CD4-positive, alpha-beta T cell treated with Interferon alpha-2 for 1 hour (primary cell): ENCODE measurements around the gene UBASH3B.
"Not testable (repeated sequence)": the region's sequence is repeated elsewhere in the genome, so short reads cannot be mapped to it uniquely, and the experiment has no call there.

ENCODE experiments used
- DNase-seq, 2 donors: peaks; one replicate each; pipeline ENCODE4 v3.0.0-alpha.2; 2020 to 2022

Gene UBASH3B

DNA sequence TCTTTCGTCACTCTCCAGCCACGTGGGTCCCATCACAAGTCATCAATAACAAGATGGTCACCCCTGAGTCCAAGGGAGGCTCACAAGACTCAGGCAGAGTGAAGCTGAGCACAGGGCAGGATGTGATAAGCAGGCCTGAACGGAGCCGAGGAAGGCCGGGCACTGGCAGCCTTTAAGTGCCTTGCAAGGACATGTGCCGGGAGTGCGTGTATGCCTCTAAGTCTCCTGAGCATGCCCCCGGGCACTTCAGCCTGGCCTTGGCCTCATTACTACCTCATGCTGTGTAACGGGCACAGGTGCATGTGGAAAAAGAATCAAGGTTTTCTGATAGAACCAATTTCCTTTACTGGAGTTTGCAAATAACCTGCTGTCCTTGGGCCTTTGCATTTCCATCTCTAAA lies 55.8 kb downstream of the UBASH3B start:
- DNase-seq, result no peak

GRCh38 chr11:122711831-122712381 lies 56.4 kb downstream of the UBASH3B start:
- DNase-seq, result no peak

- peak in 1 of 2 donors; percentile 47 for DNase-seq
These were observed 58.5 kb downstream of the UBASH3B start for GRCh38 chr11:122714004-122714403.

DNA sequence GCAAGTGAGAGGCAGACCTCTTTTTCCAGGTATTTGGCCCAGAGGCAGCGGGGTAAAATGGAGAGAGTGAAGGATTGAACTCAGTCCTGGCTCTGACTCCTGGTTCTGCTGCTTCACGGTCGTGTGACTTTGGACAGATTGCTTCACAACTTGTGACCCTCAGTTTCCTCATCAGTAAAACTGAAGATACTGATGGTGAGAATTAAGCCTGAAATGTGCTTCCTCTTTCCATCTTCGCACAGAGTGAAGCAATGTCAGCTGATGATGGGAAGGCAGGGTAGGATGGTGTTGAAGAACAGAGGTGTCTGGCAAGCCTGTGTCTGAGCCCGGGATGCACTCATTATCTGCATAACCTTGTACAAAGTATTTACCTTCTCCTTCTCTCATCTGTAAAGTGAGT lies 59.0 kb downstream of the UBASH3B start:
- peak in 1 of 2 donors; percentile 36 for DNase-seq

GRCh38 chr11:122715548-122716440 lies 60.3 kb downstream of the UBASH3B start:
- DNase-seq, result no peak

DNA sequence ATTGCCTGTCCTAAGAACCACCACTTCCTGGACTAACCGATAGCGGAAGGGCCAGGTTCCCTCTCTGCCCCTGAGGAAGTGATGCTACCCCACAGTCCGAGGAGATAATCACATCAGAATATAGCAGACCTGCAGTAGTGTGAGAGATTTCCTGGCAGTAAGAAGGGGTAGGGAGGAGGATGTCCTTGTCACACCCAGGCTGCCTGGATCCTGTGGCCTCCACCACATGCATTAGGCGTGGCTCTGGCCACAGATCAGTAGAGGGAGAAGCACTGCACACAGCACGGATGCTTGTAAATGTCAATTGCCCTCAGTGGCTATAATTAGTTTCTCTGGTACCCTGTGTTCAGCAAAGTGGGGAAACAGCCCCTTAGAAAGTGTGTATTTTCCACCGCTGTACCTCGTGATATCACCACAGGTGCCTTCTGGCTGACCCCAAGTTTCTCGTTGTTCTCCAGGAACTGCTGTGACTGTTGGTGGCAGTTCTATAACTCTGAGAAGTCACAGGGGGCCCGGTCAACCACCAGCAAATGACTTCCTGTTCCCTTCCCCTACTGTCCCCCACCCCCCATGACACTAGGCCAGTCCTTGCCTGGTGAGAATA lies 61.8 kb downstream of the UBASH3B start:
- DNase-seq, result peak; percentile 48 to 75

- no peak for DNase-seq
These were observed 64.8 kb downstream of the UBASH3B start for GRCh38 chr11:122720107-122720881.

- no peak for DNase-seq
These were observed 65.9 kb downstream of the UBASH3B start for GRCh38 chr11:122721201-122721963.

- DNase-seq, result peak in 1 of 2 donors; percentile 25
These were observed 66.4 kb downstream of the UBASH3B start for GRCh38 chr11:122721964-122722266.

DNA sequence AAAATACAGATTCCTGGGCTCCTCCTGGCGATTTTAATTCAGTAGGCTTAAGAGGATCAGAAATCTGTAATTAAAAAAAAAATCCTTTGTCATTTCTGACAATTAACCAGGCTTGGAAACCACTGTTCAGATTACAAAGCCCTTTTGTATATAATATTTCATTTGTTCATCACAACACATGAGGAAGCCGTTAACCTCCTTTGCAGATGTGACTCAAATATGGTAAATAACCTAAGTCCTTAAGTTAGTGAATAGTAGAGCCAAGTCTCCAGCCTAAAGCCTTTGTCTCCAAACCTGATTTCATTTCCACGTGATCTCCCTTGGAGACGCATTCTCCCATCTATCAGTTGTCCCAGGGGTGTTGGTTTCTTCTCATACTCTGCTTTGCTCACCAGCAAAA lies 67.6 kb downstream of the UBASH3B start:
- DNase-seq, result no peak

DNA sequence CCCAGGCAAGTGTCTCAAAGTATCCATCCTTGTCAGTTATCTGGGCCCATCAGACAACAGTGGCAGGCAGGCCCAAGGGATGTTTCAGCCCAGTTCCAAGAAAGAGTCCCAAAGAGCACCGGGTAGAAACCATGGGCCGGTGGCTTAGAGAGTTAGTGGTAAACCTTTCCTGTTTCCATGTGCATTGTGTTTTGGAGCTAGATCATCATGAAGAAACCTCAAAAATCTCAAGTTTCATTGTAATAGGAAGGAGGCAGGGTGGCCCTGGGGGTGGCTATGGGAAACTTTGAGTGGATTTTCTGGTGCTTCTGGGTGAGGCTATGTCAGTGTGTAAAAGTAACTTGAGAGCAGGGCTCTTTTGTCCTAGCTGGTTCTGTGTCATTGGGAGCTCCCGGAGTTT lies 68.1 kb downstream of the UBASH3B start:
- DNase-seq, result no peak

- DNase-seq, result no peak
These were observed 69.0 kb downstream of the UBASH3B start for GRCh38 chr11:122724520-122724919.

DNA sequence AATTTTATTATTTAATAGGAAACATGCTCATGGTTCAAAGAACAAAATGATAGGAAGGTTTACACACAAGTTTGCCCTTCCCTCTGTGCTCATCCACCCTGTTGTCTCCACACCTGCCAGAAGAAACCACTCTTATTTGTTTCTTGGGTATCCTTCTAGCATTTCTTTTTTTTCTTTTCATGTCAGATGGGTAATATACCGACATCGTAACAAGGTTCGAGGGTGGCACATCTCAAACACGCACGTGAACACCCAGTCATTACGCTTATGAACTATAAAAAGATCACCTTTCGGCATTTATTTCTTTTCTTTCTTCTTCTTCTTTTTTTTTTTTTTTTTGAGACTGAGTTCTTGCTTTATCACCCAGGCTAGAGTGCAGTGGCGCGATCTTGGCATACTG lies 70.5 kb downstream of the UBASH3B start:
- DNase-seq, result no peak

DNA sequence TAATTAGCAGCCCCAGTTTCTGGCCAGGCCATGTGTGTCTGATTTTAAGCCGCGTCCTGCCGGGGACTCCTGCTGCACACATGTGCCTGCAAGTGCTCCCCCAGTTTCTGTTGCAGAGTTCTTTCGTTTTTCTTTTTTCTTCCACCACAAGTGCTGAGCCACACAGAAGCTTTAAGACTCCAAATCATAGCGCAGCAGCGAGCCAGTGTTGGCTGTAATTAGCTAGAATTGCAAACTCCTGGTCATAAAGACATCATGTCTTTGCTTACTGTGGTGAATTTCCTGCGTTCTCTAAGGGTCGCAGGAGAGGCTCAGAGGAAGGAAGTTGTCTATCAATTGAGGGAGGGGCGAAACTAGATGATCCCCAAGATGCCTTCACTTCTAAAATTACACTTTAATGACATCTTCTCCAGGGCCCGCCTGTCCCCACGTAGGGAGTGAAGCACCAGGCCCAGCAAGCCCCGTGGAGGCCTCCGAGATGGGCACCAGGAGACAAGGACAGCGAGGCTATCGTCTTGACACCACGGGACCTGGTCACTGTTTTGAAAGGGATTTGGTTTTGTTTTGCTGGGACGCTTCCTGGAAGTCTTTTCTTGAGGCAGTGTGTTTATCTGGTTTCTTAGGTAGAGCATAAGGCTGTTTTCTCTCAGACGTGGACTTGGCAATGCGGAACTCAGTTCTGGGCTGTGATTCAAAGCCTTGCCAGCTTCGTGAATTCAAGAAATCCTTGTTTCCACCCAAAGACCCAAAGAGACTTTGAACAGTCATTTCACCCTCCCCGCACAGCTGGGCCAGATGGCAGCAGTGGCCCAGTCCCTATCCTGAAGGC lies 71.8 kb downstream of the UBASH3B start:
- DNase-seq, result peak; percentile 20 to 57

DNA sequence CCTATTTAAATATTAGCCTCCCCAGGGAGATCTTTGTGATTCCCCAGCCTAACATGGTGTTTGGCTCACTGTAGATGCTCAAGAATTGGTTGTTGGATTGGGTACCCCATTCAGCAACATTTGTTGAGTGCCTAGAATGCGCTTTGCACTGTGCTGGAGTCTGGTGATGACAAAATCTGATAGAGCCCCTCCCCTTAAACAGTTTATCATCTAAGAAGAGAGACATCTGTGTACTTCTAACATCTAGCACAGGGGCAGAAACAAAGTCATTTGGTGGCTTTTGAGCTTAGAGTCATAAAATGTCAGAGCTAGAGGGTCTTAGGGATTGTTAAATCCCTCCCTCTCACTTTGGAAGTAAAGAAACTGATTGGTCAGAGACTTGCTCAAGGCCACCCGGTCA lies 73.0 kb downstream of the UBASH3B start:
- DNase-seq, result no peak

- no peak for DNase-seq
These were observed 73.6 kb downstream of the UBASH3B start for GRCh38 chr11:122729139-122729538.

GRCh38 chr11:122730694-122731093 lies 75.2 kb downstream of the UBASH3B start:
- not testable (repeated sequence) for DNase-seq

DNA sequence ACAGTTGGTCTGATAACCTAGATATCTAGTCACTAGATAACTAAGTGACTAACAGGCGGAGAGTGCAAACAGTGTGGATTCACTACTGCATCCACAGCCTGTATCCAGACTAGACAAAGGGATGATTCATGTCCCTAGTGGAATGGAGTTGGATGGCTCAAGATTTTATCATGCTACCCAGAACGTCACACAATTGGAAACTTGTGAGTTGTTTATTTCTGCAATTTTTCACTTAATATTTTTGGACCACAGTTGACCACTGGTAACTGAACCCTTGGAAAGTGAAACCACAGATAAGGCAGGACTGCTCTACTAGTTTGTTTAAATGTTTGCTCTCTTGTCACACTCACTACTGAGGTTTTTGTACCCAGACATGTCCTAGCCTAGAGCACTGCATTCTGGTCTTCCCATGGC lies 76.0 kb downstream of the UBASH3B start:
- DNase-seq, result no peak

DNA sequence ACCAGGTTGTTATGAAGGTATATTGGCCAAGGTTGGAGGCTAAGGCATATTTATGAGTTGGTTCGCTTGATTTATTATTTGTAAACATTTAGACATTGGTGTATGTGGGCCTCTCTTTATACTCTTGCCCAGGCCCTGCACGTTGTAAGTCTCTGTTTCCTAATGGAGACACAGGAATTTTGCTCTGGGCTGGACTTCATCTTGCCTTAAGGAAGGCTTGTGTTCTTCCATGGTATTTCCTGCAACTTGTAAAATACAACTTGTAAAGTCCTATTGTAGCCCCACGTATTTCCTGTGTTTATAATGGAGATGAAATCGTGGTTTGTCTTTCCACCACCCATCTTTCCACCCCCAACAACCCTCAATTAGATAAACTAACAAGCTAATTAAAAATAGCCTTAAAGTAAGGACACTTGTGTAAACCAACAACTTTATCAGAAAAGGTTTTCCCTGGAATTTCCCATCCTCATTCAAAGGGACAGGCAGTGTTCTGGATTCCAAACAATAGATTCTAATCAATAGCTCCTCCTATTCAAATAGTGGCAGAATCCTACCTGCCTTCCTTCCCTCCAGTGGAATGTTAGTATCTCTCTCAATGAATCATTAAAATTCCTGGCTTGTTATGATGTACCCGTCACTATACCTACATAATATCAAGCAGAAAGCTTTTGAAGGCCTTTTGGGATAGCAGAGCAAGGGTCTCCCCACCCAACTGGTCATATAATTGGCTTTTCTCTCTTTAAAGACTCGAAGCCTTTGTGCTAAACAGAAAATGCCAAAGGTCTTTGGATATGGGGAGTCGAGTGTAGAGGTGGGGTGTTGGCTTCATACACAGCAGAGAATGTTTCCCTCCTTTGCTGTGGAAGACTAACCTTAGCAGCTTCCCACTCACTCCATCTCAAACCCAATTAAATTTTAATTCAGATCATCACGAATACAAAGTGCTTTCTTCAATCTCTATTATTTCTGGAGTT lies 77.1 kb downstream of the UBASH3B start:
- DNase-seq, result no peak

GRCh38 chr11:122733318-122733717 lies 77.8 kb downstream of the UBASH3B start:
- peak in 1 of 2 donors; percentile 23 for DNase-seq
